Subcutaneous adipose tissue (tissue), 4 donors: ENCODE data around the gene RERE. TPM values are rescaled to one million over a fixed set of nuclear protein-coding genes. Genes with fewer than 3 reads are reported as not detected.

Experiments used
- CTCF ChIP-seq: fragments of 450-650 bp; IDR thresholded peaks from one replicate; pipeline ENCODE4 v1.5.1; 2016; ENCODE audit warnings: low read depth, mild to moderate bottlenecking, control low read depth, antibody characterized with exemption, moderate library complexity
- total RNA-seq, 4 donors: library from RNA; depleted of rRNA; stranded (reverse); fragments of >200 nt; gene quantifications; one replicate each; pipeline ENCODE4 v1.1.0, GENCODE V29; 2016

Gene RERE
- total RNA-seq, 4 donors from 2014 or later, result 67.0 to 91.4 (median 83.1) TPM

DNA sequence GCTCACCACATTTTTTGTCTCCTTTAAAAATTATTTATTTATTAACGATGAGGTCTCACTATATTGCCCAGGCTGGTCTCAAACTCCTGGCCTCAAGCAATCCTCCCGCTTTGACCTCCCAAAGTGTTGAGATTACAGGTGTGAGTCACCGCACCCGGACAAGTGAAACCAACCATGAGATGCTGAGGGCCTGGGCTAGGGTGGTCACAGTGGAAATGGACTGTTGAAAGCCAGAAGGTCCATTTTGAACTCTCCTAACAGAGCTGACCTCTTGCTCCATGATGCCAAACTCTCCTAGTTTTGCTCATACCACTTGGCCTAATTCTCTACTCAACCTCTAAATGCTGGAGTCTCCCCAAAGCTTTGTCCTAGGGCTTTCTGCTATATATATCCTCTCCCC, 390.4 kb downstream of the RERE start:
- no peak for TF ChIP-seq CTCF

- no peak for TF ChIP-seq CTCF
Measured at GRCh38 chr1:8425781-8426161, 391.7 kb downstream of the RERE start.

GRCh38 chr1:8425150-8425780, 392.2 kb downstream of the RERE start:
- no peak for TF ChIP-seq CTCF

- TF ChIP-seq CTCF, result no peak
Measured at GRCh38 chr1:8424539-8425116, 392.8 kb downstream of the RERE start.

DNA sequence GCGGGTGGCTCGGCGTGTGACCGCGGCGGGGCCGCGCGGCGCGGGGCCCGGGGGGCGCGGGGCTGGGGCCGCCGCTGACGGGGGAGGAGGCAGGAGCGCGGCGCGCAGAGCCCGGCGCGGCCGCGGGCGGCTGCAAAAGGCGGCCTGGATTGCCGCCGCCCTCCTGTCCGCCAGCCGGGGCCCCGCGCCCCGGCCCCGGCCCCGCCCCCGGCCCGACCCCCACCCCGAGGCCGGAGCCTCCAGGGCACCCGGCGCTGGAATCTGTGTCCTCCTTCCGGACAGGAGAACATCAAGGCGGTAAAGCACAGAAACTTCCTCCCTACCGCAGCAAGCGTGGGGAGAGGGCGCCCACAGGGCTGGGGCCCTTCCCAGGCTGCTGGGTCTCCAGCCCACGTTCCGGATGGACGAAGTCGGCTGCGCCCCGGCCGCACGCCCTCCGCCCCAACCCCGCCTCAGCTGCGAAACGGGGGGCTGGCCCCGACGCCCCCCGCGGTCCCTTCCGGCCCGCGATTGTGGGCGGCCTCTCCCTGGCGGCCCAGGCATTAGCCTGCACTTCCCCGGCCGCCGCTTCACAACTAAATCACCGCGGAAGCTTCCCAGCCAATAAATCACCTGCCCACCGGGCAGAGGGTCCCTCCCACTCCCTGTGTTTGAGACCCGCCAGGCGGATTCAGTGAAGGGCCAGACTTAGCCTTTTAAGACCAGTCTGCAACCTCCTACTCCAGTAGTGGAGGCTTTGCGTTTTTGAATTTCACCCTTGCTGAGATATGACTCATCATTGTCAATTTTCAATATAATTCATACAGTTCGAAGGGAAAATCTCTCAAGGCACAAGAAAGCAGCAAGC, 393.5 kb downstream of the RERE start:
- no peak for TF ChIP-seq CTCF

GRCh38 chr1:8423269-8423691, 394.2 kb downstream of the RERE start:
- TF ChIP-seq CTCF, result no peak
